NCI-H2227 (cell line): ENCODE data around the gene ELAVL2.

Experiments used
- DNase-seq: peaks from one replicate; lab custom pipeline; 2025; ENCODE audit not compliant: unreplicated experiment; lab: John Stamatoyannopoulos, UW

The ELAVL2 gene

DNA sequence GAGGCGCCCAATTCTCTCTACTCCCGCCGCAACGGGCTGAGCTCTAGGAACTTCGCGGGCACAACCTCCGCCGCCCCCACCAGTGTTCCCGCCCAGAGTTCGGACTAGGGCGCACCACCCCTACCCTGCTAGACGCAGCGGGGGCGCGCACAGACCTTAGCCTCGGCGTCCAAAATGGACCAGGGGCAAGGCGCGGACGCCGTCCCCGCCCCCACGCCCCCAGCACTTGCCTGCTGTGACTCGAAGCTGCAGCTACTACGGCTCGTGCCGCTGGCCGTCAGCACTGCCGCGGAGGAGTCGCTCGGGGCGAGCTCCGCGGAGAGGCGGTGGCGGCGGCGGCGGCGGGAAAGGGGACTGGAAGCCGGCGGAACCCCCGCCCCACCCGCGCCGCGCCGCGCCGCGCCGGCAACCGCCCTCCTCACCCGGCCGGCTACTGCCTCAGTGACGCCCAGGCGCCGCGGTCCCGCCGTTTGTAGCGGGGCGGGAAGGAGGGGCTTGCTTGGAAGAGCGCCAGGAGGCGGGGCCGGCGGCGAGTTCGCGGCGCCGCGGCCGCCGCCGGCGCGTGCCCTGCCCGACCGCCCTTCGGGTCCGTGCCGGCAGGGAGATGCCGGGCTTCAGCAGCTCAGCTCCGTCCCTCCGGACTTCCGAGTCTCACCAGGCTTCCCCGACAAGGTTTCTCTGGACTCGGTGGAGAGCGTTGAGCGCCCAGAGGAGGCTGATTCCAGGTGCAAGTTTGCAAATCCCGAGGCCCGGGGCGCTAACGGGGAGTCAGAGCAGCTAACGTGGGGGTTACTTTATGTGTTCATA is 4.5 kb downstream of the ELAVL2 start:
- DNase-seq, result peak; percentile 37

GRCh38 chr9:23820451-23821374 is 5.3 kb downstream of the ELAVL2 start:
- no peak for DNase-seq

- DNase-seq, result no peak
Measured at GRCh38 chr9:23819403-23819802, 6.6 kb downstream of the ELAVL2 start.

- no peak for DNase-seq
Measured at GRCh38 chr9:23814243-23814642, 11.8 kb downstream of the ELAVL2 start.

DNA sequence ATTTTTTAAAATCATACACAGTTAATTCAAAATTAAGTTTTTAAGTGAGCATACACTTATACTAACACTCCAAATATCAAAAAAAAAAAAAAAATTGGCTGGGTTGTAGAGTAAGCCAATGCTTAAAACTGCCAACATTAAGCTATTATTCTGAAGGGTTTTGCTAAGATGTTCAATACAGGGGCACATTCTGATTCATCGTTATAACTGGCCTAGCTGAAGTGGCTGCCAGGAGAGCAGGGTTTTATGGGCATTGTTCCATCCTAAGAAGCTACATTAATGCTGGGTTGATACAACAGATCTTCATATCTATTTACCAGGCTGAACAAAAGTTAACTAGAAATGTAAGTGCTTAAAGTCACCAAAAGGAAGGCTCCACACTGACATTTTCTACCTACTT is 13.4 kb downstream of the ELAVL2 start:
- no peak for DNase-seq

GRCh38 chr9:23811633-23812032 is 14.4 kb downstream of the ELAVL2 start:
- DNase-seq, result no peak

GRCh38 chr9:23803216-23803615 is 22.8 kb downstream of the ELAVL2 start:
- no peak for DNase-seq

- DNase-seq, result no peak
Measured at GRCh38 chr9:23801523-23801922, 24.5 kb downstream of the ELAVL2 start.

DNA sequence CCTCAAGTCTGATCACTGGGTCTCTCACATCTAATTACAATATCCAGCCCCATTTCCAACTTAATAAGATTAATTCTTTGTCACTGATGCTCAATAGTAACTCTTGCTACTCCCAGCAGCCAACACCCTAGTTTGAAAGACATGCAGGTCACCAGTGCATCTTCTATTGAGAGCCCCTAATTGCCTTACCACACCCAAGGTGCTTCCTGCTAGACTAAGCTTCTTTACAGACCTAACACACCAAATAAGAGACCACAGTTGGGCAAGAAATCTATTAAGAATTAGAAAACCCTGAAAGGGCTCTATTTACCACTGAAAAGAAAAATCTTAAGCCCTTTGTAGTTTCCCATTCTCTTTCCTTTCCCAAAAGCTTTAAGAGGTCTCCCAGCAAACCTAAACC is 26.5 kb downstream of the ELAVL2 start:
- no peak for DNase-seq

- DNase-seq, result no peak
Measured at GRCh38 chr9:23798325-23798724, 27.7 kb downstream of the ELAVL2 start.

- no peak for DNase-seq
Measured at GRCh38 chr9:23796209-23796608, 29.8 kb downstream of the ELAVL2 start.

- no peak for DNase-seq
Measured at GRCh38 chr9:23790351-23791260, 35.4 kb downstream of the ELAVL2 start.

DNA sequence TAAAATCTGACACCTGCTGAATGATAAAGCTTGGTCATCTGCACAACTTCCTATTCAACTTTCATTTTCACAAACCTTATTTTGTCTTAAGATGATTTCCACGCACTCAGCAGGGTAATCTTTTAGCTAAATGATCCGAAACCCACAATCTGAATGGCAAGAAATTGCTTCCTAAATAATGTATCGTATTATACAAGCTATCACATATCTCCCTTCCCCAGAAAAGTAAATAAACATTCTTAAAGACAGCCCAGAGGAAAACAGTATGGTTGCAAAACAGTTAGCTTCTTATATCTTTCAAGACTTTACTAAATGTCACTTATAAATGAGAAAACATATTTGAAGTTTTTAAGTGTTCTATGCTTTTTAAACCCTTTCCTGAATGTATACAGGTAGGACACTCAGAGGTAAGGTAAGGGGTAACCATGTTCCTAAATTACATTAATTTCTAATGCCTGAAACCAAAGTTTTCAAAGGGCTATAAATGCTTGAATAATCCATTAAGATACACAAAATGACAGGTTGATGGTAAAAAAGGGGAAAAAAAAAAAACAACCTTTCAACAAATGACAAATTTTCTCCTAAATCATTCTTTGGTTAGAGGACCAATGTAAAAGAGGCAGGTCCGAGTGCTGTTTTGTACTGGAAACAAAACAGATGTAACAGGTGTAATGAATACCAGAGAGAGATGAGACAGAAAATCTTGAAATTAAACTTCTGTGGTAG is 36.3 kb downstream of the ELAVL2 start:
- DNase-seq, result no peak

GRCh38 chr9:23784962-23785361 is 41.1 kb downstream of the ELAVL2 start:
- DNase-seq, result no peak

DNA sequence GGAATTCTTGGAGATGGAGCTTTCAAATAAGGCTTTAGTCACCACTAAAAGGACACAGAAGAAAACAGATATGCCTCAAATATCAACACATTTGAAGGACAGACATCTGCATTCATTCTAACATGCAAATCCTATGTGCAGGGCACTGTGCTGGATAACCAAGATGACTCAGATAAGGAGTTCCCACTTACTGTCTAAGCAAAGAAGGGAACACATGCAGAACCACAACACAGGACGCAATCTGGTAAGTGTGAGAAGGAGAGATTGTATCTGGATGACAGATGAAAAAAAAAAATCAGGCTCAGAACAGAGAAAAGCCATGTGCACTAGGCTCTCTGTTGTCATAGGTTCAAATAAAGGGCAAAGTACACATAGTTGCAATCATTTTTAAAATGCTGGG is 42.5 kb downstream of the ELAVL2 start:
- no peak for DNase-seq

- DNase-seq, result no peak
Measured at GRCh38 chr9:23779220-23779619, 46.8 kb downstream of the ELAVL2 start.

GRCh38 chr9:23777328-23777727 is 48.7 kb downstream of the ELAVL2 start:
- DNase-seq, result no peak

- DNase-seq, result no peak
Measured at GRCh38 chr9:23775549-23775948, 50.5 kb downstream of the ELAVL2 start.

DNA sequence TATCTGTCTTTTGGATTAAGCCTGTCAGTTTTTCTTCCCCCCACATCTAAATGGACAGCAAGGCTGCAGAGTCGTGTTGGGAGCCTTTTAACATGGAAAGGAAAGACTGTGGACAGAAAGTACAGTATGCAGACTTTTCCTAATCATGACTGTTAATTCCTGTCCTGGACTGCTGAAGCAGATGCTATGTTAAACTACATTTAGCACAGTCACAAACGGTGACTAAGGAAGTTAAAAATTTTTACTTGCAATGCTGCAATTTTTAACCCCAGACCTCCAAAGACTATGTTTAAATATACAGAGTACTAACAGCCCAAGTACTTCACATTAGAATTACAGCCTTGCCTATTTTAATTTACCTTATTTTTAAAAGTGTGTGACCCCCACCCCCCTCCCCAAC is 51.8 kb downstream of the ELAVL2 start:
- no peak for DNase-seq

DNA sequence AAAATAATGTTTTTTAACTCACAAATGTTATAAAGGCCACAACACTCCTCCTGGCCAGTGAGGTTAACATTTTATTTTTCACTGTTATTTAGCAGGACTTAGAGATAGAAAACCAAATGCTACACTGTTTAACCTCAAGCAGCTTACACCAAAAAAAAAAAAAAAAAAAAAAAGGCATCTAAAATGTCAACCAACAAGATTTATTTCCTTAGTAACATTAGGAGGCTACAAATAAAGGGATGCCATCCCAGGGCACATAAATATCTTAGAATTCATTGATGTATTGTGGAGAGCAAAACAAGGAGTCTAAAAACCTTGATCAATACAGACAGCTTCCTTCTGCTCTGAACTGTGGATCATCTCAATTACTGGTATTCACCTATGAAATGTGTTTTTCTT is 53.7 kb downstream of the ELAVL2 start:
- no peak for DNase-seq
